HG02943 (cell line): ENCODE results near the gene LRFN4.
A peak's percentile ranks its signal among the peaks of the same experiment; 100 is the strongest.

Experiments used
- ATAC-seq: cut with Tn5 transposase; IDR thresholded peaks from one replicate; pipeline ENCODE4 v1.9.1; 2021; ENCODE audit warnings: mild to moderate bottlenecking, low read depth, moderate library complexity; ENCODE audit not compliant: unreplicated experiment

LRFN4 gene

DNA sequence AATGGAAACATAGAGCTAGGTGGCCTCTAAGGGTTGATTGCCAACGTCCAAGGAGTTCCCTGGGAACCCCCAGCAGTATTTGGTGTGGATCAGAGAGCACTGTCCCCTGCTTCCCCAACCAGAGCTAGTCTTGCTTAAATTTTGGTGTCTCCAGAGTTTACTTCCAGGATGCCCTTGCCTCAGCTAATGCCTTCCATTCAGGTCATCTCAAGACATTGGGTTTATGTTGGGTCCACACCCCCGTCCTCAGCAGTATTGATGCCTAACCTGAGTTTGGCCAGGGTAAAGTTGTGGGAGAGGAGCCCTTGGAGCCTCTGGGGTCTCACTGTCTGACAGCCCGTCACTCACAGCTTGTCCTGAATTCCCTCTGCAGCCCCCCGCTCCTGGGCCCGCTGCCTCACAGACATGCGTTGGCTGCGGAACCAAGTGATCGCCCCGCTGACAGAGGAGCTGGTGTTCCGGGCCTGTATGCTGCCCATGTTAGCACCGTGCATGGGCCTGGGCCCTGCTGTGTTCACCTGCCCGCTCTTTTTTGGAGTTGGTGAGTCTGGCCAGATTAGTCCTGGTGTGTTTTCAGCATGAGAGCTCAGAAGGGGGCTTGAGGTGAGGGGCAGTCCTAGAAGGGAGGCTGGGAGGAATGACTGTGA lies 12.2 kb upstream of the LRFN4 start:
- no peak for ATAC-seq

DNA sequence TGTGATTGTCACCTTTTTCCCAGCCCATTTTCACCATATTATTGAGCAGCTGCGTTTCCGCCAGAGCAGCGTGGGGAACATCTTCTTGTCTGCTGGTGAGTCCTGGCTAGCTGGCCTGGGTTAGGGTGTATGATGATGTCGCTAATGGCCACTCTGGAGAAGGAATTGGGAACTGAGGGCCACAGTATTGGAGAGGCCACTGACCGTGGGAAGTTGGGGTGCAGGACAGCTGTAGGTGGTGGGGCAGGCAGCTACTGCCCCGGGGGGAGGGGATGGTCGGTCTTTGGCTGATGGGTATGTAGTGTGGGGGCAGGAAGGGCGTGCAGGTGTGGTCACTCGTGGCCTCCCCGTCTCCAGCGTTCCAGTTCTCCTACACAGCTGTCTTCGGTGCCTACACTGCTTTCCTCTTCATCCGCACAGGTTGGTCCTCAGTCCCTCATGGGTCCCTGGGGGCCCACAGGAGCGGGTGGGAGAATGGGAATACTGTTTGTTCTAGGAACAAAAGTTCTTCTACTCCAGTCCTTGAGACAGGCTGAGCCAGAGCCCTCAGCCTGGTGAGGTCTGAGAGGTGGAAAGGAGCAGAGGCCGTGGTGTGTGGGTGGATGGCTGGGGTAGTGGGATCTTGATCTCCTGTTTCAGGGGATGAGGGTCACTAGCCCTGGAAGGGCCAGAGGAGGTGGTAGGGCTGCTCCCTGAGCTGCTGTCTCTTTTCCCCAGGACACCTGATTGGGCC lies 11.6 kb upstream of the LRFN4 start:
- ATAC-seq = no peak

DNA sequence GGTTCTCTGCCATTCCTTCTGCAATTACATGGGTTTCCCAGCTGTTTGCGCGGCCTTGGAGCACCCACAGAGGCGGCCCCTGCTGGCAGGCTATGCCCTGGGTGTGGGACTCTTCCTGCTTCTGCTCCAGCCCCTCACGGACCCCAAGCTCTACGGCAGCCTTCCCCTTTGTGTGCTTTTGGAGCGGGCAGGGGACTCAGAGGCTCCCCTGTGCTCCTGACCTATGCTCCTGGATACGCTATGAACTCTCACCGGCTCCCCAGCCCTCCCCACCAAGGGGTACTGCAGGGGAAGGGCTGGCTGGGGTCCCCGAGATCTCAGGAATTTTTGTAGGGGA lies 11.0 kb upstream of the LRFN4 start:
- ATAC-seq = no peak

DNA sequence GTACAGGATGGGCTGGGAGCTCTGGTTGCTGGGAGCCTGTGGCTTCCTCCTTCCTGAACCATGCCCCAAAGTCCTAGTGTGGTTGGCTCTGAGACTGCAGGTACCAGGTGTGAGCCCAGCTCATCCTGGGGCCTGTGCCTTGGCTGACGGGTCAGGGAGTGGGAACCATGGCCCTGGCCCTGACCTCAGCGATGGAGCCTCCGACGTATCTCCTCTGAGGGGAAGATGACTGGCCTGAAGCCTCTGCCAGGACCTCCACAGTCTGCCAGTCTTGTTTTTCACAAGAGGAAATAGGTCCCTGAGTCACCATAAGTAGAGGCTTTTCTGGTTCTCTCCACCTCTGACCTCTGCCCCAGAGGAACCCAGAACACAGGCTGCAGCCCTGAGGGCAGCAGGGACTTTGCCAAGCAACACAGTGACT lies 10.2 kb upstream of the LRFN4 start:
- ATAC-seq = no peak

DNA sequence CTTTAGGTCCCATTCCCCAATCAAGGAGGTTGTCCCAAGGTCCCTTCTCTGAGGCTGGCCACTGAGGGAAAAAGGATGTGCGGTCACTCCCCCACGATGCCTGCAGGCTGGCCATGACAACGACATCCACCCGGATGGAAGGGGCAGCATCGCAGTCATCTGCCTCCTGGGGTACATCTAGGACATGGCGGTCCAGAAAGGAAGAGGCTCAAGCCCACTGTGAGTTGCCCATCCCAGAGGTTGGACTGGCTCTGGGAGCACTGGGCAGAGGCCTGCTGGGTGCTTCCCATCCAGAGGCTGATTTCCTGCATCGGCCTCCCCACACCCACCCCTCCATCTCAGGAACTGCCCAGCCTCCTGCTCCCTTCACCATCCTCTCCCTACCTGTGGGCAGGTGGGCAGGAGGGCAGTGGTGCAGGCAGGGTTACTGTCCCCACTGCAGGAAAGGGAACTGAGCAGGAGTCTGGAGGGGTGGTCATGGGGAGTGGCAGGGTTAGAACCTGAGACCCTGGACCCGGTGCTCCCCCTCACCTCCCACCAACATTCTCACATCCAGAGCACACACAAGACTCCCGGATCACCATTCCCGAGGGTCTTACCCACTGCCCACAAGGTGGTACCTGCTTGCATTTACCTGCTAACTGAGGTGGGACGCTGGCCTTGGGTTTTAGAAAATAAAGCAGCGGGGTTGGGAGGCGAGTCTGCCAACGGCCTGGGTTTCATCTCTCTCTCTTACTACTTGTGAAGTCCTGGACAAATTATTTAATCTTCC lies 9.2 kb upstream of the LRFN4 start:
- no peak for ATAC-seq

DNA sequence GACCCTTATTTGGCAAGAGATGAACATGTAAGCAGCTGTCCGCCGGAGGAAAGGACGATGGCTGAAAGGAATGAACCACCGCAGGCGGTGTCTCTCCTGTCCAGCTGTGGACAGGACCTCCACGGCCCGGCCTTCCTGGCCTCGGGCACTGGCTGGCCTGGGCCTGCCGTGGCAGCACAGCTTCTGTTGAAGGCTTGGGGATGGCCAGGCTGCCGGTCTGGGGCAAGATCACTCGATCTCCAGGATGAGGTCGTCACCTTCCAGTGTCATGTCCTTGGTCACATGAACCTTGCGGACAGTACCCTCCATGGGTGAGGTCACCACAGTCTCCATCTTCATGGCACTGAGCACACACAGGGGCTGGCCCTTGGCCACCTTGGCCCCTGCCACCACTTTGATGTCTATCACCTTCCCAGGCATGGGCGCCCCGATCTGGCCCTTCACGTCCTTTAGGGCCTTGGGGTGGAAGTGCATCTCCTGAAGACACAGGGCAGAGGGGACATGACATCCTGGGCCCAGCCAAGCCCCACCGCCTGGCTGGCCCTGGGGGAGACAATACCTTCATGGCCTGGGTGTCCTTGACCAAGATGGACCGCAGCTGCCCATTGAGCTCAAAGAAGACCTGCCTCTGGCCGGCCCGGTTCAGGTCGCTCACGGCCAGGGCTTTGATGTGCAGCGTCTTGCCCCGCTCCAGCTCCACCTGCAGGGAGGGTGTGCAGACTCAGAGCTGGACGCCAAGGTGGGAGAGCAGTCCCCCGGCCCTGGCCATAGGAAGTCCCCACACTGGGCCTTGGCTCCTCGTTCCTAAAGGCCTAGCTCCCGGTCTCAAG lies 8.0 kb upstream of the LRFN4 start:
- ATAC-seq = no peak

DNA sequence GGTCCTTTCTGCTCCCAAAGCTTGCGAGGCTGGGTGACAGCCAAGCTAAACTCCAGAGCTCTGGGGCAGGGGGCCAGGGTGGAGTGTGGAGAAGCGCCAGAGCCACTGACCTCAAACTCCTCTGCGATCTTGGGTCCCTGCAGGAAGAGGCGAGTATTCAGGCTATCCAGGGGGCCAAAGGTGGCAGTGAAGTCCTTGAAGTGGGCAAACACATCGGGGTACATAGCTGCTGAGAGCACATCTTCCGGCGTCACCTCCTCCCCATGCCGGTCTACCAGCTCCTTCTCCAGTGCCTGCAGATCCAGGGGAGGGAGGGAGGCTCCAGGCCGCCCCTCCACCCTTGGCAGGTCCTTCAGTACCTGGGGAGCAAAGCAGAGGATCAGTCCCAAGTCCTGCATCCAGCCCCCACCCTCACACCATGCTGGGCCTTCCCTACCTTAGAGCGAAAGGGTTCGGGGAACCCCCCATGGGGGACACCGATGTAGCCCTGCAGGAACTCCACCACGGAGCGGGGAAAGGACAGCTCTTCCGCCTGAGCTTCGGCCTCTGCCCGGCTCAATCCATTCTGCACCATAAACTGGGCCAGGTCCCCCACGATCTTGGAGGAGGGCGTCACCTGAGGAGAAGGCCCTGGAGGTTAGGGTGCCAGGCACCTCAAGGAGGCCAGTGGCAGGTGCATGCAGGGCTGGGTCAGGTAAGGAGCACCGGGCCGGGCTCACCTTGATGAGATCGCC lies 7.2 kb upstream of the LRFN4 start:
- ATAC-seq = no peak

DNA sequence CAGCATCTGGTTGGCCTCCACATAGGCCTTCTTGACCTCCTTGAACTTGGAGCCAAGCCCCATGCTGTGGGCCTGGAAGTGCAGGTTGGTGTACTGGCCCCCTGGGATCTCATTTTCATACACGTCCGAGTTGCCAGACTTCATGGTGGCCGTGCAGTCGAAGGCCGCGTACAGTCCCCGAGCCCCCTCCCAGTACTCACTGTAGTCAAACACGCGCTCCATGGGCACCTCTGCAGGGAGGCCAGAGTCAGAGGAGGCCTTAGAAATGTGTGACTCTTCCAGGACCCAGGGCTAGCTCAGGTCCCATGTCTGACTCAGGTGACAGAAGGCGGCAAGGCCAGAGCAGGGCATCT lies 6.7 kb upstream of the LRFN4 start:
- no peak for ATAC-seq

DNA sequence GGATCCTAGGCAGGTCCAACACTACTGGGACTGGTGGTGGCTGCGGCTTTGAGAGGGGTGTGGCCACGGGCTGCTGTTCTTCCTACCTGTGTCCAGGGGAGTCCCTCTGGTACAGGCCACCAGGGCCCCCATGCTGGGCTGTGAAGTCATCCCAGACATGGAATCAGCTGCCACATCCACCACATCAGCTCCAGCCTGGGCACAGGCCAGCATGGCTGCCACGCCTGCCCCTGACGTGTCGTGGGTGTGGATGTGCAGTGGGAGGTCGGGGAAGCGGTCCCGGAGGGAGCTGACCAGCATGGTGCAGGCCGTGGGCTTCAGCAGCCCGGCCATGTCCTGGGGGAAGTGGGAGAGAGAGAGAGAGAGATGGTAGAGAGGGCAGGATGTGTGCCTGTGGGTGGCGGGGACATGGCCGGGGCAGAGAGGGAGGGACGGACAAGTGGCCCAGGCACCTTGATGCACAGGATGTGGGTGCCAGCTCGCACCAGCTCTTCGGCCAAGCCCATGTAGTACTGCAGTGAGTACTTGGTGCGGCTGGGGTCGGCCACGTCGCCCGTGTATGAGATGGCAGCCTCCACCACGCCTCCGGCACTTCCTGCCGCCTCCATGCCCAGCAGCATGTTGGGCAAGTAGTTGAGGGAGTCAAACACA lies 6.2 kb upstream of the LRFN4 start:
- no peak for ATAC-seq

DNA sequence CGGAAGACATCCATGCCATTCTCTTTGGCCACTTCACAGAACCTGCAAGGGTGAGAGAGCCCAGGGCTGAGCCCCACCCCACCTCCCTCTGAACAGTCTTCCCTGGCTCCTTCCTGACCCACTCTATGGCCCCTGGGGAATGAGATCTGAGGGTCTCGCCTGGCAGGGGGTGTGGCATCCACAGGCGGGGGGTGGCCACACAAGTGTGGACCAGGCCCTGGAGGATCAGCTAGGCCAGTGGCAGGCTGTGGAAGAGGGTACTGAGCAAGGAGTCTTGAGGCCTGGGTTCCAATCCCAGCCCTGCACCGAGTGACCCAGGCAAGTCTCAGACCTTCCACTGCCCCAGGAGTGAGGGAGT lies 5.6 kb upstream of the LRFN4 start:
- no peak for ATAC-seq

DNA sequence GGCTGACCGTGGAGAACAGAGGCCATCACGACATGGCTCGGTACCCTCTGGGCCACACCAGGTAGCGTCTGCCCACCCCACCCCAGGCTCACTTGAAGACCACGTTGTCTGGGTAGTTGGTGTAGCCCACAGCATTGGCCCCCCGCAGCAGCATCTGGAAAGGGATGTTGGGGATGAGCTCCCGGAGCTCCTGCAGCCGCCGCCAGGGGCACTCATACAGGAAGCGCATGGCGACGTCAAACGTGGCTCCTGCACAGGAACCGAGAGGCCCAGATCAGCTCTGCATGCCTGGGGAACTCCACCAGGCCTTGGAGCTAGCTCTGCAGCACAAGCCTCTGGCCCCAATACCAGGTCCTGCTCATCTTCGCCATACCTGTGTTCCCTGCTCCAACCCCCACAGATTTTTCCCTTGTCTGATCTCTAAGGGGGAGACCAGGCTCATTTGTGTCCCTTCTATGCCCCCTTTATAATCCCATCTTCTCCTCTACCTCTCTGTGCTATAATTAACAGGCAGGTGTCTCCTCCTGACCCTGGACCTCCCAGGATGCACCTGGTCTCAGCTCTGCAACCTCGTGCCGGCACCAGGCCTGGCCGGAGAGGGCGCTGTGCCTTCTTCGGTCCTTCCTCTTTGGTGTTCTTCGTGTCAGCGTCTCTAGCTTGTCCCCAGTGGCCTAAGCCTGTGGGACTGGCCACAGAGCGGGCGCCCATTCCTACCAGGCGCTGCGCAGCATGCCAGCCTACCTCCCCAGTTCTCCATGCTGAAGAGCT lies 5.0 kb upstream of the LRFN4 start:
- ATAC-seq = no peak

DNA sequence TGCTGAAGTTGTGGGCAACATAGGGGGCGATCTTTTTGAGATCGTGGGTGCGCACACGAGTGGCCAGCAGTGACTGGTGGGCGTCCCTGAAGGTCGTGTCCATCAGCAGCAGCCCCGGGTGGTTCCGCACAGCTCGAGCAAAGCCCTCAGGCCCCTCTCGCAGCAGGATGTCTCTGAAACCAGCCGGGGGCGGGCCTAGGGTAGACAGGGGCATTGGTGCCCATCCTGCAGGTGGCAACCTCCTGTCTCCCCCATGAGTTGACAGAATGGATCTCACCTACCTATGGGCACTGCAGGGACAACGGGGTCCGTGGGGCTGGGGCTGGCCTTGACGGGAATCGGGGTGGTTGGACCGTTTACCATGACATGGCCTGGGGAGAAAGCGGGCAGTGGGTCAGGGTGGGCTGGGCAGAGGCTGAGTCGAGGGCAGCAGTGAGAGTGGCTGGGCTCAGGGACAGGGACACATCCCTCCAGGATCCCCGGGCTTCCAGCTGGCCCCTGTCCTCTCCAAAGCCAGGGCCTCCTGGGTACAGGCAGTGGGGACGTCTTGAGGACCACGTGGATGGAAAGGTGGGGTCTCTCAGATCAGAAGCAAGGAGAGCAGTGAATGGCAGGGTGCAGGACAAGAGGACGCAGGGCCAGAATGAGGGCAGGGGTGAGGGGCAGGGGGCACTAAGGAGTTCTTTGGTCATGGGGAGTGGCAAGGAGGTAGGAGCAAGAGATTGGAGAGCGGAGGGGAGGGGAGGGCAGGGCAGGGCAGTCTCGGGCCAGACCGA lies 4.2 kb upstream of the LRFN4 start:
- no peak for ATAC-seq

DNA sequence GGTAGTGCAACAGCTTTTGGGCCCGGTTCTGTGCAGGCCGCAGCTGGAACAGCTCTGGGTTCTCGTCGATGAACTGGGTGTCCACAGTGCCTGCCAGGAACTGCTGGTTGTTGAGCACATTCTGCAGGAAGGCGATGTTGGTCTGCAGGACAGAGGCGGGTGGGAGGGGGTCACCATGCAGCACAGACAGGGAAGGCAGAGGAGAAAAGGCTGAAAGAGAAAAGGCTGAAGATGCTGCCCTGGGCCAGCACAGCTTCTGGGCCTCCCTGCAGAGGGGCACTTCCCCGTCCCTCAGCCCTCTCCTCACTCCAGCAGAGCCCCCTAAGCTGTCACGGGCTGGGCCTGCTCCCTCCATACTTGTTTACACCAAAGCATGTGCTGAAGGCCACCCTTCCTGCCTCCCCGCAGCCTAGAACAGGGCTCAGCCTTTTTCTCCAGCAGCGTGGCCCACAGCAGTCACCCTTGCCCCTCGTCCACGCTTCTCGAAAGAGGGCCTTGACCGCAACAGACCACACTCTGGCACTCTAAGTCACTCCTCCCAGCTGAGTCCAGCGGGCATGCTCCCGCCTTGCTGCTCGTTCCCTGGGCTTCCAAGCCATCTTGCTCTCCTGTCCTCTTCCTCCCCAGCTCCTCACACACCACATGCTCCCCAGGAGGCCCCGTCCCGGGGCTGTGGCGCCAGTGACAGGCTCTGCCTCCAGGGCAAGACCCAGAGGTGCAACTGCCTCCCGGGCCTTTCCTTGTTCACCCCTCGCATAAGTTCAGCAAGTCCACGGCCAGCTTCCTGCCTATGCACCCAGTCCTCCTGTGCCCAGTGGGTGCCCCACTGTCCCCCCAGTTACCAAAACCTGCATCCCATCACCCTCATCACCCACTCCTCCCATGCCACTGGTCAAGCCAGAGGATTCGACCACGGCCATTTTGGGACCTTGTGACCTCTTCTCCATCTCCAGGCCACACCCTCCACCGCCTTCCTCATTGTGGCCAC lies 3.3 kb upstream of the LRFN4 start:
- no peak for ATAC-seq

DNA sequence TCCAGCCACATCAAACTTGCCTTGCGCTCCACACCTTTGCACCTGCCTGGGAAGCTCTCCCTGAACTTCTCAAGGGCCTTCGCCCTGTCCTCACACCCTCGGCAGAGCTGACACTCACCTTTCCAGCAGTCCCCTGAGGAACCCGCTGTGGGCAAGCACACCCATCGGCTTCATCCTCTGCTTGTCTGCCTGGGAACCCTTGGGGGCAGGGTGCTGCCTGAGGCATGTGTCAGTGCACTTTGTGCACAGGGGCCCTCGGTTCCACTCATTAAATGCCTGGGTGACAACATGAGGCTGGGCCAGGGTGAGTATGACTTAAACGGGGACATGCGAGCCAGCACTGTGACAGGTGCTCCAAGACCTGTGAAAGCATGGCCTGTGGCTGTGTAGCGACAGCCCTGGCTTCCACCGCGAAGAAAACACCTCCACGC lies 2.6 kb upstream of the LRFN4 start:
- ATAC-seq = no peak

DNA sequence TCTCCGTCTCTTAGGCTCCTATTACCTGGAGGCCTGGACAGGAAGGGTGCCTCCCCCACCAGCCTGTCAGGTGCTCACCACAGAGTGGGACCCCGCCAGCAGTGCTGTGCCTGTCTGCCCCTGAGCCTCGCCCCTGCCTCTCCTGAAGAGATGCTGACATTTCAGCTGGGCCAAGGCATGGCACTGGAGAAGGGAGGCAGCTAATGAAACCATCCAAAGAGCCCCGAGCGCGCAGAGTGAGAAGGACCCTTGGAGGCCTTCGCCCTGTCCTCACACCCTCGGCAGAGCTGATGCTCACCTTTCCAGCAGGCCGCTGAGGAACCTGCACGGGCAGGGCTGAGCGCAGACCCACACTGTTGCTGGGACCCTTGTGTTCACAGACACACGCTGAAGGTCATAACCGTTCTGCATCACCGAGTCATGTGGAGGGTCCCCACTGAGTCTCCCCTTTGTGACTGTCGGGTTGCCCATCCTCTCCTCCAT lies 2.1 kb upstream of the LRFN4 start:
- ATAC-seq = no peak

DNA sequence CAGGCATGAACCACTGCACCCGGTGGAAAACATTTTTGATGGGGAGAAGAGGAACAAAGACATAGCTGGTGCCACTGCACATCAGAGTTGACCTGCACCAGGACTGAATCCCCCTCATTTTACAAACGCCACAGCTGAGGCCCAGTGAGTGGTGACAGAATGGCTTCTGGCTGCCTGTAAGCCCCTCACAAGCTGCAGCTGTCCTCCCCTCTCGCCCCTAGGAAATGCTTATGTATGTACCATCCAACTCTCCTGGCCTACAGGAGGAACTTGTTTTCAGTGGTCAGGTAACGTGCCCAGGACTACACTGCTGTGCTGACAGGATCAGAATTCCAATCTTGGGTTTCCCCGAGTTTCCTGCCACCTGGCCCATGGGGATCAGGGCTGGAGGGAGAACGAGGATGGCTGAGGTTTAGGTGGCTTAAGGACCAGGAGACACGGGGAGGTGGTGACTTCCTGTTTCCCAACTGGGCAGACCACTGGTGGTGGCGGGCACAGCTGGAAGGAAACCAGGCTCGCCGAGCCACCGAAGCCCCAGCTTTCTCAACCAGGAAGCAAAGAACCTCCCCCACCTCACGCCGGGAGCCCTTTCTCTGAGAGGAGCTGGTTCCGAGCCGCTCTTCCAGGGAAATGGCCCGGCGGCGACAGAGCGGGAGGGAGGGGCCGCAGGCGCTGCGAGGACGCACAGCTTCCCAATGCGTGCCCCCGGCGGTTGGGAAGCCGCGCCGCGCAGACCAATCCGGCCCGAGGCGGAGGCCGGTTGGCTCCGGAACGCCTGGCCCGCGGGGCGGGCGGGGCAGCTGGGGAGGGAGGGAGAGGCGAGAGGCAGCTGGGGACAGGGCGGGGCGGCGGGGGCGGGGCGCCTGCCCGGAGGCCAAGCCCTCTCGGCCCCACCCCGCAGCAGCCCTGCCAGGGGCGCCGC lies 1.0 kb upstream of the LRFN4 start:
- ATAC-seq = peak; percentile 57
